Activated CD8-positive, alpha-beta memory T cell treated with anti-CD3 and anti-CD28 coated beads, Interleukin-2, amount 50 U/mL, for 24 hours (primary cell): ENCODE measurements around the gene ADGRV1.
"Not testable (repeated sequence)": the region's sequence is repeated elsewhere in the genome, so short reads cannot be mapped to it uniquely, and the experiment has no call there.

ENCODE experiments used
- DNase-seq: peaks from one replicate; pipeline ENCODE4 v3.0.0-alpha.2; 2020; ENCODE audit errors: extremely low read depth

ADGRV1 gene

GRCh38 chr5:90809311-90810056 lies 250.9 kb downstream of the ADGRV1 start:
- DNase-seq: no peak

GRCh38 chr5:90810211-90810610 lies 251.6 kb downstream of the ADGRV1 start:
- DNase-seq: no peak

GRCh38 chr5:90813392-90813791 lies 254.8 kb downstream of the ADGRV1 start:
- DNase-seq: no peak

GRCh38 chr5:90822062-90822461 lies 263.5 kb downstream of the ADGRV1 start:
- not testable (repeated sequence) for DNase-seq

GRCh38 chr5:90824436-90824835 lies 265.8 kb downstream of the ADGRV1 start:
- DNase-seq: no peak

- DNase-seq: no peak
These were observed 271.5 kb downstream of the ADGRV1 start for GRCh38 chr5:90830058-90830457.

GRCh38 chr5:90833753-90834152 lies 275.2 kb downstream of the ADGRV1 start:
- no peak for DNase-seq

- no peak for DNase-seq
These were observed 276.1 kb downstream of the ADGRV1 start for GRCh38 chr5:90834711-90835110.

GRCh38 chr5:90843443-90843842 lies 284.8 kb downstream of the ADGRV1 start:
- no peak for DNase-seq

- DNase-seq: no peak
These were observed 286.3 kb downstream of the ADGRV1 start for GRCh38 chr5:90844931-90845330.

- no peak for DNase-seq
These were observed 287.3 kb downstream of the ADGRV1 start for GRCh38 chr5:90845723-90846554.

- DNase-seq: not testable (repeated sequence)
These were observed 289.0 kb downstream of the ADGRV1 start for GRCh38 chr5:90847606-90848005.

- no peak for DNase-seq
These were observed 291.3 kb downstream of the ADGRV1 start for GRCh38 chr5:90849939-90850338.

GRCh38 chr5:90852531-90852930 lies 293.9 kb downstream of the ADGRV1 start:
- DNase-seq: no peak

- DNase-seq: no peak
These were observed 295.2 kb downstream of the ADGRV1 start for GRCh38 chr5:90853750-90854149.

GRCh38 chr5:90854169-90854568 lies 295.6 kb downstream of the ADGRV1 start:
- no peak for DNase-seq

- no peak for DNase-seq
These were observed 296.9 kb downstream of the ADGRV1 start for GRCh38 chr5:90855296-90856010.

- no peak for DNase-seq
These were observed 303.4 kb downstream of the ADGRV1 start for GRCh38 chr5:90861843-90862586.

- DNase-seq: no peak
These were observed 306.6 kb downstream of the ADGRV1 start for GRCh38 chr5:90865180-90865579.

GRCh38 chr5:90866333-90866732 lies 307.7 kb downstream of the ADGRV1 start:
- no peak for DNase-seq

- no peak for DNase-seq
These were observed 308.5 kb downstream of the ADGRV1 start for GRCh38 chr5:90866915-90867731.
